Activated naive CD4-positive, alpha-beta T cell treated with anti-CD3 and anti-CD28 coated beads, Interleukin-2, amount 10 ng/mL, durations not matched to agents 7 days and 5 days (primary cell): Measurements from ENCODE around the gene SNRNP35.
"Not testable (repeated sequence)": the region's sequence is repeated elsewhere in the genome, so short reads cannot be mapped to it uniquely, and the experiment has no call there.

Experiments
- CTCF ChIA-PET: fragments of 350-600 bp; sonication (Branson Sonifier 250); formaldehyde crosslinking; loops from one replicate; lab custom pipeline; 2021; ENCODE audit warnings: antibody characterized with exemption; lab: Charles Lee
- DNase-seq: peaks from one replicate; pipeline ENCODE4 v3.0.0-alpha.2; 2020
- H3K27ac Mint-ChIP-seq: one replicate; pipeline ENCODE4 v1.8.0; 2021; ENCODE audit warnings: mild to moderate bottlenecking, moderate library complexity, mixed read lengths
- H3K27me3 Mint-ChIP-seq: one replicate; pipeline ENCODE4 v1.8.0; 2021; ENCODE audit warnings: mild to moderate bottlenecking, mixed read lengths
- H3K36me3 Mint-ChIP-seq: one replicate; pipeline ENCODE4 v1.8.0; 2021; ENCODE audit warnings: mixed read lengths
- H3K4me1 Mint-ChIP-seq: one replicate; pipeline ENCODE4 v1.8.0; 2021; ENCODE audit warnings: mixed read lengths
- H3K4me3 Mint-ChIP-seq: one replicate; pipeline ENCODE4 v1.8.0; 2021; ENCODE audit warnings: mild to moderate bottlenecking, moderate library complexity, mixed read lengths
- H3K9me3 Mint-ChIP-seq: one replicate; pipeline ENCODE4 v1.8.0; 2021; ENCODE audit warnings: mixed read lengths

The SNRNP35 gene

GRCh38 chr12:123441523-123442164, 16.3 kb upstream of the SNRNP35 start:
- H3K36me3 Mint-ChIP-seq = peaks cover 2% of the 10 kb centered on the region
- H3K4me3 Mint-ChIP-seq = no peak overlapping the region
- CTCF ChIA-PET = no interaction called here
- peaks cover 31% of the 10 kb centered on the region for H3K4me1 Mint-ChIP-seq
- H3K9me3 Mint-ChIP-seq = no peaks in the 10 kb centered on the region
- H3K27ac Mint-ChIP-seq = no peak overlapping the region
- DNase-seq = no peak
- H3K27me3 Mint-ChIP-seq = no peaks in the 10 kb centered on the region

- H3K4me1 Mint-ChIP-seq = peaks cover 25% of the 10 kb centered on the region
- H3K27ac Mint-ChIP-seq = no peak overlapping the region
- CTCF ChIA-PET = no interaction called here
- H3K9me3 Mint-ChIP-seq = no peaks in the 10 kb centered on the region
- no peak overlapping the region for H3K4me3 Mint-ChIP-seq
- peaks cover 2% of the 10 kb centered on the region for H3K36me3 Mint-ChIP-seq
- no peak for DNase-seq
- no peaks in the 10 kb centered on the region for H3K27me3 Mint-ChIP-seq
These were observed 15.2 kb upstream of the SNRNP35 start for GRCh38 chr12:123442774-123443173.

- Mint-ChIP-seq H3K27ac (no peak overlapping the region), H3K4me3 (no peak overlapping the region), H3K4me1 (peaks cover 40% of the 10 kb centered on the region), H3K9me3 (no peaks in the 10 kb centered on the region), H3K27me3 (no peaks in the 10 kb centered on the region), H3K36me3 (peaks cover 4% of the 10 kb centered on the region)
- CTCF ChIA-PET = no interaction called here
- DNase-seq = no peak
These were observed 13.6 kb upstream of the SNRNP35 start for GRCh38 chr12:123444092-123445026.

GRCh38 chr12:123445388-123446332, 12.3 kb upstream of the SNRNP35 start:
- no peak for DNase-seq
- H3K36me3 Mint-ChIP-seq = peaks cover 4% of the 10 kb centered on the region
- CTCF ChIA-PET = interaction anchor here (0.7 to 1.5 kb wide), 2 partner anchors 9 to 178 kb away, joined by 3 to 4 read pairs; partner anchors contain the start of gene RILPL2
- no peak overlapping the region for H3K4me3 Mint-ChIP-seq
- H3K4me1 Mint-ChIP-seq = peaks cover 46% of the 10 kb centered on the region
- peak overlapping the region; percentile 43 for H3K27ac Mint-ChIP-seq
- H3K9me3 Mint-ChIP-seq = no peaks in the 10 kb centered on the region
- no peaks in the 10 kb centered on the region for H3K27me3 Mint-ChIP-seq

- Mint-ChIP-seq H3K36me3 (peaks cover 4% of the 10 kb centered on the region), H3K4me1 (peaks cover 49% of the 10 kb centered on the region), H3K27ac (peak overlapping the region; percentile 43), H3K4me3 (no peak overlapping the region), H3K27me3 (no peaks in the 10 kb centered on the region), H3K9me3 (no peaks in the 10 kb centered on the region)
- CTCF ChIA-PET = interaction anchor here (0.7 to 1.5 kb wide), 2 partner anchors 10 to 179 kb away, joined by 3 to 4 read pairs; partner anchors contain the start of gene RILPL2
- no peak for DNase-seq
These were observed 11.6 kb upstream of the SNRNP35 start for GRCh38 chr12:123446333-123446713.

- peaks cover 46% of the 10 kb centered on the region for H3K4me1 Mint-ChIP-seq
- H3K27ac Mint-ChIP-seq = peak overlapping the region; percentile 84
- H3K9me3 Mint-ChIP-seq = no peaks in the 10 kb centered on the region
- H3K4me3 Mint-ChIP-seq = no peak overlapping the region
- no peaks in the 10 kb centered on the region for H3K27me3 Mint-ChIP-seq
- CTCF ChIA-PET = interaction anchor here (1.4 to 1.6 kb wide), 2 partner anchors 11 to 84 kb away, joined by 3 to 4 read pairs; partner anchors contain the start of gene SBNO1
- peaks cover 4% of the 10 kb centered on the region for H3K36me3 Mint-ChIP-seq
- DNase-seq = no peak
These were observed 8.6 kb upstream of the SNRNP35 start for GRCh38 chr12:123449249-123449733.

GRCh38 chr12:123449856-123450255, 8.1 kb upstream of the SNRNP35 start:
- H3K9me3 Mint-ChIP-seq = no peaks in the 10 kb centered on the region
- H3K4me1 Mint-ChIP-seq = peaks cover 41% of the 10 kb centered on the region
- peak overlapping the region; percentile 84 for H3K27ac Mint-ChIP-seq
- no peak for DNase-seq
- H3K27me3 Mint-ChIP-seq = no peaks in the 10 kb centered on the region
- CTCF ChIA-PET = interaction anchor here (1.6 kb wide), 1 partner anchor 12 kb away, joined by 4 read pairs; no protein-coding TSS in a partner anchor
- H3K4me3 Mint-ChIP-seq = no peak overlapping the region
- peaks cover 2% of the 10 kb centered on the region for H3K36me3 Mint-ChIP-seq

GRCh38 chr12:123450636-123451035, 7.3 kb upstream of the SNRNP35 start:
- CTCF ChIA-PET = no interaction called here
- peak overlapping the region; percentile 24 for H3K27ac Mint-ChIP-seq
- peaks cover 37% of the 10 kb centered on the region for H3K4me1 Mint-ChIP-seq
- DNase-seq = no peak
- H3K4me3 Mint-ChIP-seq = no peak overlapping the region
- H3K36me3 Mint-ChIP-seq = peaks cover 2% of the 10 kb centered on the region
- no peaks in the 10 kb centered on the region for H3K9me3 Mint-ChIP-seq
- H3K27me3 Mint-ChIP-seq = no peaks in the 10 kb centered on the region

- CTCF ChIA-PET, H3K27me3 Mint-ChIP-seq, DNase-seq, H3K4me3 Mint-ChIP-seq, H3K9me3 Mint-ChIP-seq, H3K36me3 Mint-ChIP-seq: not testable (repeated sequence)
- Mint-ChIP-seq H3K4me1 (peaks cover 28% of the 10 kb centered on the region), H3K27ac (peak overlapping the region; percentile 69)
These were observed 5.7 kb upstream of the SNRNP35 start for GRCh38 chr12:123452276-123452550.

- H3K27ac Mint-ChIP-seq = no peak overlapping the region
These were observed 4.8 kb upstream of the SNRNP35 start for GRCh38 chr12:123453165-123453564.

GRCh38 chr12:123463174-123463573, 5.2 kb downstream of the SNRNP35 start:
- peaks cover 58% of the 10 kb centered on the region for H3K36me3 Mint-ChIP-seq
- DNase-seq, H3K27me3 Mint-ChIP-seq, H3K9me3 Mint-ChIP-seq, CTCF ChIA-PET, H3K27ac Mint-ChIP-seq, H3K4me3 Mint-ChIP-seq: not testable (repeated sequence)
- peaks cover 35% of the 10 kb centered on the region for H3K4me1 Mint-ChIP-seq

More at GRCh38 chr12:123453165-123453564, 4.8 kb upstream of the SNRNP35 start:
- H3K4me1 Mint-ChIP-seq = peaks cover 23% of the 10 kb centered on the region
- no peak overlapping the region for H3K4me3 Mint-ChIP-seq
- CTCF ChIA-PET = no interaction called here
- H3K27me3 Mint-ChIP-seq = no peaks in the 10 kb centered on the region
- peaks cover 5% of the 10 kb centered on the region for H3K36me3 Mint-ChIP-seq
- H3K9me3 Mint-ChIP-seq = no peaks in the 10 kb centered on the region
- peak; percentile 47 for DNase-seq

GRCh38 chr12:123465084-123465483, 7.1 kb downstream of the SNRNP35 start:
- CTCF ChIA-PET = no interaction called here
- peaks cover 49% of the 10 kb centered on the region for H3K36me3 Mint-ChIP-seq
- no peaks in the 10 kb centered on the region for H3K9me3 Mint-ChIP-seq
- DNase-seq = no peak
- peaks cover 23% of the 10 kb centered on the region for H3K4me1 Mint-ChIP-seq
- H3K4me3 Mint-ChIP-seq = no peak overlapping the region
- no peaks in the 10 kb centered on the region for H3K27me3 Mint-ChIP-seq
- no peak overlapping the region for H3K27ac Mint-ChIP-seq

- no peak overlapping the region for H3K4me3 Mint-ChIP-seq
- no peak for DNase-seq
- H3K4me1 Mint-ChIP-seq = peaks cover 8% of the 10 kb centered on the region
- H3K36me3 Mint-ChIP-seq = peaks cover 39% of the 10 kb centered on the region
- no peaks in the 10 kb centered on the region for H3K9me3 Mint-ChIP-seq
- CTCF ChIA-PET = interaction anchor here (1.0 kb wide), 1 partner anchor 42 kb away, joined by 3 read pairs; no protein-coding TSS in a partner anchor
- no peak overlapping the region for H3K27ac Mint-ChIP-seq
- no peaks in the 10 kb centered on the region for H3K27me3 Mint-ChIP-seq
These were observed 10.8 kb downstream of the SNRNP35 start for GRCh38 chr12:123468786-123469185.
